GM21526 (cell line): ENCODE results near the gene MUTYH.
"Not testable (repeated sequence)": the region's sequence is repeated elsewhere in the genome, so short reads cannot be mapped to it uniquely, and the experiment has no call there.

ENCODE experiments used
- ATAC-seq: cut with Tn5 transposase; IDR thresholded peaks from one replicate; pipeline ENCODE4 v1.9.1; 2021; ENCODE audit warnings: moderate library complexity; ENCODE audit not compliant: unreplicated experiment, low FRiP score

The MUTYH gene

GRCh38 chr1:45325851-45326506 lies 14.3 kb downstream of the MUTYH start:
- no peak for ATAC-seq

- no peak for ATAC-seq
These were observed 17.7 kb downstream of the MUTYH start for GRCh38 chr1:45322486-45323040.

GRCh38 chr1:45321444-45321843 lies 18.8 kb downstream of the MUTYH start:
- no peak for ATAC-seq

GRCh38 chr1:45319761-45320160 lies 20.5 kb downstream of the MUTYH start:
- no peak for ATAC-seq

GRCh38 chr1:45317166-45317565 lies 23.1 kb downstream of the MUTYH start:
- ATAC-seq = no peak

- ATAC-seq = no peak
These were observed 26.0 kb downstream of the MUTYH start for GRCh38 chr1:45314266-45314665.

GRCh38 chr1:45306905-45307304 lies 33.3 kb downstream of the MUTYH start:
- ATAC-seq = no peak

- no peak for ATAC-seq
These were observed 33.9 kb downstream of the MUTYH start for GRCh38 chr1:45306319-45306718.

- no peak for ATAC-seq
These were observed 35.0 kb downstream of the MUTYH start for GRCh38 chr1:45305231-45305630.

GRCh38 chr1:45304311-45305081 lies 35.7 kb downstream of the MUTYH start:
- ATAC-seq = no peak

- ATAC-seq = peak; percentile 59
These were observed 36.5 kb downstream of the MUTYH start for GRCh38 chr1:45303520-45304310.

- no peak for ATAC-seq
These were observed 37.6 kb downstream of the MUTYH start for GRCh38 chr1:45302505-45303150.

GRCh38 chr1:45300669-45300997 lies 39.6 kb downstream of the MUTYH start:
- ATAC-seq = no peak

GRCh38 chr1:45299981-45300668 lies 40.1 kb downstream of the MUTYH start:
- ATAC-seq = no peak

- no peak for ATAC-seq
These were observed 40.9 kb downstream of the MUTYH start for GRCh38 chr1:45299296-45299695.

GRCh38 chr1:45297666-45298356 lies 42.4 kb downstream of the MUTYH start:
- ATAC-seq = no peak

GRCh38 chr1:45291716-45292115 lies 48.5 kb downstream of the MUTYH start:
- ATAC-seq = no peak

GRCh38 chr1:45291002-45291401 lies 49.2 kb downstream of the MUTYH start:
- ATAC-seq = not testable (repeated sequence)

GRCh38 chr1:45286521-45286920 lies 53.7 kb downstream of the MUTYH start:
- not testable (repeated sequence) for ATAC-seq
